Hippocampal formation (tissue), 2 donors: ENCODE measurements around the gene ALDH1L2.

Experiments
- DNase-seq, 2 donors: peaks; one replicate each; lab custom pipeline; 2025; lab: John Stamatoyannopoulos, UW

The ALDH1L2 gene

DNA sequence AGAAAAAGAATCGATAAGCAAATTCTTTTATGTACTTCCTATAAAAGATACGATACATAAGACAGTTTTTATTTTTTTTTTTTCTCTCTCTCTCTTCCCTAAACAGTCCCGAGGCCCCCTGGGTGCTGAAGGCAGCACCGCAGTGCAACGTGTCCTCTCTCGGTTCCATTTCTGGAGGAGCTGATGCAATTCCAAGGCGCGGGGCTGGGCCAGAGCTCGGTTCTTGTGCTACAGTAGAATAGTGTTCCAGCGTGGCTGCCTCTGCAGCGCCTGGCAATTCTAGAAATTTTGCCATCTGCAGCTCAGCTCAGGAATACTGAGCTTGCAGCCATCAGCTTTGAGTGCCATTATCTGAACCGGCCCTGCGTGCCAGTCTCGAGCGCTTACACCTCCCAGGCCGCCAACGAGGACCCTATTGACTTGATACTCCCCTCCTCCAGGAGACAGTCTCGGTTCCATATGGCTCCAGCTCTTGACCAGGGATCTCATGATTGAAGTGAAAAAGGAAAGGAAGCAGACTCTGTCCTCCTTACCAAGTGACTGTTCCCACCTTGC, 630 bp downstream of the ALDH1L2 start:
- DNase-seq: peak; percentile 11 to 30

DNA sequence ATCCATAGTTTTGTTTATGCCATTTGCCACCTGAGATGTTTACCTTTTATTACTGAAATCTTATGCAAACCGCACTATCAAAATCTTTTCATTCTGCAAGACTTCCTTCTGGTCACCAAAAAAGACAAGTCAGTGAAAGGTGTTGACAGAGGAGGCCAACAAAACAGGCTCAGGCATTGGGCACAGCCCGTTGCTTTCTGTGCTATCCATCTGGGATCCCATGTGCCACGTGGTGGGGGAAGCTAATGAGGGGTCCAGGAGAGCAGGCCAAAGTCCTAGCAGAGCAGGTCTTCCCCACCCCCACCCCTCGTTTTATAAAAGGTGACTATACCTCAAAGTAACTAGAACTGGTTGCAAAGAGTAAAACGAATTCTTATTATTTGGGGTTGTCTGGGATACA, 1.2 kb downstream of the ALDH1L2 start:
- no peak for DNase-seq

DNA sequence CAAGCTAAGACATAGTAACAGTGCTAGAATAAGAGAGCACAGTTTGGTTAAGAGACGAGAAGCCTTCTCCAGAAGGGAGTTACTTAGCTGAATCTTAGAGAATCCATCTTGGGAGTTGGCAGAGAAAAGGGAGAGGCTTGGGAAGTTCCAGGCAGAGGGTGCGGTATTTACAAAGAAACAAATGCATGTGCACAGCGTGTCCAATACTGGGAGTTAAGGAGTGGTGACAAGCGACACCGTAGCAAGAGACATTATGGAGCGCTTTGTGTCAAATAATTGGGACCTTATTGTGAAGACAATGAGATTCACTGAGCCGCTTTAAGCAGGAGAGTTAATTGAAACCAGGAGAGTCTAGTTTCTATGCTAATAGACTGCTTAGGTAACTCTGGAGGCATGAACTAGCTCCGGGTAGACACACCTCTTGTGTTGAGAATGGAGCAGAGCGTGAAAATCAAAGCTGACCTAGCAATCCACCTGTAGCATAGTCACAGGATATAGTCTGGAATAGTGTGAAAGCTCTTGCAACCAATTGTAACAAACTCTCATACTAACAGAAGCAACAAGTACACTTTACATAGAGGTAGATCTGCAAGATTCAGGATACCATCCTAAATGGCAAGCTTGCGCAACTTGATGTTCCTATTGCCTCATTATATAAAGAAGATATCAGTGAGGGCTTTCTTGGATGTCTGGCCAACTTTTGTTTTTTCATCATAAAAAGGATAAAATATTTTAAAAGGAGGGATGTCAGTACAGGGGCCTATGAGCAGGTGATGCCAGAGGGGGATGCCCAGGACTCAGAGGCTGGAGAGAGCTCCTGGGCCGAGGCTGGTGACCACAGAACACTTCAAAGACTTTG, 5.3 kb downstream of the ALDH1L2 start:
- no peak for DNase-seq

DNA sequence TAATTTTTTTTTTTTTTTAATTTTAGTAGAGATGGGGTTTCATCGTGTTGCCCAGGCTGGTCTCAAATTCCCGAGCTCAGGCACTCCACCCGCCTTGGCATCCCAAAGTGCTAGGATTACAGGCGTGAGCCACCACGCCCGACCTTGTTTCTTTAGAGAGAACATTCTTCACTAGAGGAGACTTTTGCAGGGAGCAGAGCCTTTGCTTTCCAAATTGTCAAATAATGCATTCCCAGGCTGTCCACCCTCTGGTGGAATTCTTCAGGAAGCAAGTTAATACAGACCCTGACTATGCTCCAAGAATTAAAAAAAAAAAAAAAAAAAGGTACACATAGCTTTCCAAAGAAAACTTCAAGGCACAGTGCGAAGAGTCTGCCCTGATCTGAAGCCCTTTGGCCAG, 6.8 kb downstream of the ALDH1L2 start:
- DNase-seq: no peak

DNA sequence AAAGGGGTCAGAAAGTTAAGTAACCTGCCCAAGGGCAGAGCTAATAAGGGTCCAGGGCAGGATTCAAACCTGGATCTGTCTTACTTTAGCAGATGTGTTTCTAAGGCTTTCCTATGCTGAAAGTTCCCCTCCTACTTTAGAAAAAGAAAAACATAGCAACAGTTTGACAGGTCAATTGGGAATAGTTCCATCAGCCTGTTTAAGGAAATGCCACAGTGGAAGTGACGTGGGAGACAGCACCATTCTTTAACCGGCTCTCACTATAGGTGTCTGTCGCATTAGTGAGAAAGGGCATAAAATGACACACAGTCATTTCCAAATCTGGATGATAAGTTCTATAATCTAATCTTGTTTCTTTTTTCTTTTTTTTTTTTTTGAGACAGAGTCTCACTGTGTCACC, 7.3 kb downstream of the ALDH1L2 start:
- no peak for DNase-seq

DNA sequence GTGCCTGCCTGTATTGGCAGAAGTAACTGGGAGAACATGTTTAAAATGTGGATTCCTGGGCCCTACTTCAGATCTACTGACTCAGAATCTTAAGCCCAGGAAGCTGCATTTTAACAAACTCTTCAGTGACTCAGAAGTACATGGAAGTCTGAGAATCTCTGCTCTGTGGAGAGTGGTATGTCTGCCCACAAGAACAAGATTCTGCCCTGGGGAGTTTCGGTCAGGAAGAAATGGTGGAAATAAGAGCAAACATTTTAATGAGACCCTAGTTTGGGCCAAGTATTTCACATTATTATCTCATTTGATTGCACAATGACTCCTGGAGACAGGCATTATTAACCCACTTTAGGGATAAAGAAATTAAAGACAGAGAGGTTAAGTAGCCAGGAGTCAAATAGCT, 8.2 kb downstream of the ALDH1L2 start:
- no peak for DNase-seq

DNA sequence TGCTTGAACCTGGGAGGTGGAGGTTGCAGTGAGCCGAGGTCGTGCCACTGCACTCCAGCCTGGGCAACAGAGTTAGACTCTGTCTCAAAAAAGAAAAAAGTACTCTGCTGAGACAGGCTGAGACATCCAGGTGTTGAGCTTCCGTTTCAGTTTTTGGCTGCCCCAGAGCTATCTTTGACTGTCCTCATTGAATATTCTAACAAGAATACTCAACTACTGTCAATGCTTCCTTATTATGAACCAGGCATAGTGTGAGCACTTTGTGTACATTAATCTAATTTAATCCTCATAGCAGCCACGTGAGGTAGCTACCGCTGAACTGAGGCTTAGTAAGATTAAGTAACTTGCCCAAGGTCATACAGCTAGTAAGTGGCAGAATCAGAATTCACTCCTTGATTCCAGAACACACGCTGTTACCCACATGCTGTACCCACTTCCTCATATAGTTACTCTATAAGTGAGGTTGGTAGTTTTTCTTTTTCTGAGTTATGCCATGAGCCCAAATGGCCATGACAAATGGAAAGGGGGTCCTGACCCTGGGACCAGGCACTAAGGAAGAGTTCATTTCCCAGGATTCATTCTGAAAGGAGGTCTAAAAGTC, 11.3 kb downstream of the ALDH1L2 start:
- DNase-seq: no peak

DNA sequence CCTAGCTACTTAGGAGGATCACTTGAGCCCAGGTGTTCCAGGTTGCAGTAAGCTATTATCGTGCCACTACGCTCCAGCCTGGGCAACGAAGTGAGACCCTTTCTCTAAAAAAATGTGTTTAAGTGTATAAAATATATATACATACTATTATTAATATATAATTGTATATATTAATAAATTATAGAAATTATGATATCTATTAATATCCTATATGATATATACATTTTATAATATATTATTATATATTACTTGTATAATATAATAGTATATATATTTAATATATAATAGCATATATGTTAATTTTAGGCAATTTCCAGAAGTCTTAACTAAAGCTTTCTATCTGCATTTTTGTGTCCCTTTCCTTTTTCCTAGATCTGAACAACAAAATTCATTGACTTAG, 12.3 kb downstream of the ALDH1L2 start:
- no peak for DNase-seq

DNA sequence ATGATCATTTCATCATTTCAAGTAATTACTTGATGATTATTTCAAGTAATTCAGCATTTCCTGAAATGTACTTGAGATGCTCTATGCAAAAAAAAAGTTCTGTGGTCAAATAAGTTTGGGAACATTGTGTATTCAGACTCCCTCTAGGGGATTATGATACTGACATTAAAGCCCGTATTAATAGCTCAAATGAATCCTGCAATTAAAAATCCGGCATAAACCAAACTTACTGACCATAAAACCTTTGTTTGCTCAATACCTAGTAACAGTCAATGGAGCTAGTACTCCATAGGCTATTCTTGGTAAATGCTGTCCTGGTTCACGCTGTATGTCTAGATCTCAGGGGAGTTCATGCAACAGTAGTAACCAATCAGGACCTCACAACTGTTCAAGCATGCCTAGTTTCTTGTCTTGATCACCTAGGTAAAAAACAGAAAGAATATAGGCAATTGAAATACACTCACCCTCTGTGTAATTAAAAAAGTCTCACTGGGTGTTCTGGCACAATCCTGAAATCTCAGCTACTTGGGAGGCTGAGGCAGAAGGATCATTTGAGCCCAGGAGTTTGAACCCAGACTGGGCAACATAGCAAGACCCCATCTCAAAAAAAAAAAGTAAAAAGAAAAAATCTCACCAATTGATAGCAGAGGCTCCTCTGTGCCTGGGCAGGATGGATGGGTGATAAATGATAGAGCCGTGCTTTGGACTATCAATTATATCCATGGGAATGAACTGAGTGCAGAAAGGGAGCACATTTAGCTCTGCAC, 14.1 kb downstream of the ALDH1L2 start:
- DNase-seq: no peak

DNA sequence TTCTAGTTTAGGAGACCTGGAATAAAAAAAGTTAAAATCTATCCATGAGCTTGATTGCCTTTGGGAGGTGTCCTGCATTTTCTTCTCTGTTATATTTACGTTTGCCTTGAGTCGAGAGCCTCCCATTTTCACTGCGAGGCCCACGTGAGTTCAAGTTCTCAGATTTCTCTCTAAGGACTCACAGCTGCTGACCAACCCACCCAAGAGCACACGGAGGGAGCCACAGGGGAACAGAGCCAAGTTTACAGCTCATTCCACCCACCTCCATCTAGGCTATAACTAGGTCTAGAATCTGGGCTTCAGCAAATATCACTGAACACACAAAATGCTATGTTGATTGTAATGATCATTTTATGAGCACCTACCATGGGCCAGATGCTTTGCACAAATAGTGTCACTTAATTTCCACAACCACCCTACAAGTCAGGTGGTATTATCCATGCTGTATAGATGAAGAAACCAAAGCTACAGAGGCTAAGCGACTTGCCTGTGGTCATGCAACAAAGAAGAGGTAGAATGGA, 16.7 kb downstream of the ALDH1L2 start:
- DNase-seq: no peak

DNA sequence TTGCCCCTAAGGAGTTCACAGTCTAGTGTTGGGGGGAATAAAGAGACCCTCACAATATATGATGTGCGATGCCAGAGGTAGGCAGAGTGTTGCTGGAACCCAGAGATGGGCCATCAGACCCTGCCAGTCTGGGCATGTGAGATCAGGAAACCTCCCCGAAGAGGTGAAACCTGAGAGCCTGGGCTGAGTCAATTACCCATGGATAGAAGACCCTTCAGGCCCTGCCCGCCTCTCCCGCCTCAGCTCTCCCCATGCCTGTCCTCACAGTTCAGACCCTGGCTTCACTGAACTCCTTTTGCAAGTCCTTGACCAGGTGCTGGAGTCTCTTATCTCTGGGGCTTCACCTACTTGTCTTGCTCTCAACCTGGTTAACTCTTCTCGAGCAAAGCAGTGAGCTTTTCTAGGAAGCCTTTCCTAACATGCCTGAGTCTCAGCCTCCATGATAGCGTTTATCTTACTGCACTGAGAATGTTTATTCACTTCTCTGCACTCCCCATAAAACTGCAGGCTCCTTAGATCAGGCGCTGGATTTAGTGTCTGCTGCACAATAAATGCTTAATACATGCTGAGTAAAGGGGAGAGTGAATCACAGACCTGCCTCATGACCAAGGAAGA, 19.6 kb downstream of the ALDH1L2 start:
- DNase-seq: no peak

DNA sequence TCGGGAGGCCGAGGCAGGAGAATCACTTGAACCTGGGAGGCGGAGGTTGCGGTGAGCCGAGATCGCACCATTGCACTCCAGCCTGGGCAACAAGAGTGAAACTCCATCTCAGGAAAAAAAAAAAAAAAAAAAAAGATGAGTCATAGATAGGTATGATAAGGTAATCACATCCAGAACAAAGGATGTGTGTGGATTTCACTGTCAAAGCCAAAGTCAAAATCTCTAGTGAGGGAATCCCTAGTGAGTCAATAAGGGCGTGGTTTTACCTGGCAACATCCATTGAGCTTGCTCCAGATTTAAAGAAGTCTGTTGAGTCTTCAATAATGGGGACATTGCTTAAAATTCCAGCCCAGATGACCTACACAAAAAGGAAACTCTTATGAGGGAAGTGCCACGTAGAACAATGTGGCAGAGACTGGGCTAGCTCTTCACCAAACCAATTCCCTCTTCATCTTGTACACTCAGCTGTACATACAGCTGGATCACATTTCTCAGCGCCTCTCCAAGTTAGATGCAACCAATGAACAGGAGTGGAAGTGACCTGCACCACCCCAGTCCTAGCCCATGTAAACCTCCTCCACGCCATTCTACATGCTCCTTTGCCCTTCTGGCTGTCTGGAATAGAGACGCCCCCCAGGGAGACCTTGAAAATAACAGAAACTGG, 23.4 kb downstream of the ALDH1L2 start:
- DNase-seq: no peak

DNA sequence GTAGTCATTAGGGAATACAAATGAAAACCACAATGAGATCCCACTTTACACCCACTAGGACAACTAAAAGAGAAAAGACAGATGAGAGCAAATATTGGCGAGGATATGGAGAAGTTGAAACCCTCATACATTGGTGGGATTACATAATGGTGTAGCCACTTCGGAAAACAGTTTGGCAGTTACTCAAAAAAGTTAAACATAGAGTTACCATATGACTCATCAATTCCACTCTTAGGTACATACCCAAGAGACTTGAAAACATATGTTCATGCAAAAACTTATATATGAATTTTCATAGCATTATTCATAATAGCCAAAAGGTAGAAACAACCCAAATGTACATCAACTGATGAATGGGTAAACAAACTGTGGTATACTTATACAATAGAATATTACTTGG, 27.1 kb downstream of the ALDH1L2 start:
- DNase-seq: no peak

DNA sequence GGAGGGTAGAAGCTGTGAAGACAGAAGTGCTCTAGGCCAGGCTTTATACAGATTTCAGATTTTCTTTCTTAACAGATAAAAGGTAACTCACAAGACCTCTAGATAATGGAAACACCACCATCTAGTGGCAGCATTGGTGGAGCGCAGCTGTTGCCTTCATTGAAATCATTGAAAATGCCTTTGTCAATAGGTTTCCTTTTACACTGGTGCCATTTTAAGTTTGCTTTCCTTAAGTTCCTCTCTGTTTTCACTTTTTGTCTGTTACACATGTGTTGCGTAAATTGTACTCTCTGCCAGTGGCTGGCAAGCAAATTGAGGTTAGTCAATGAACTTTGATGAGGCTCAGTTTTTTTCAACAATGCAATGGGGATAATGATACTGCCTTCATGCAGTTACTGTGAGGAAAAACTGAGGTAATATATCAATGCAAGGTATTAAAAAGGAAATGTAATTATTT, 31.1 kb downstream of the ALDH1L2 start:
- DNase-seq: peak; percentile 45 to 75

DNA sequence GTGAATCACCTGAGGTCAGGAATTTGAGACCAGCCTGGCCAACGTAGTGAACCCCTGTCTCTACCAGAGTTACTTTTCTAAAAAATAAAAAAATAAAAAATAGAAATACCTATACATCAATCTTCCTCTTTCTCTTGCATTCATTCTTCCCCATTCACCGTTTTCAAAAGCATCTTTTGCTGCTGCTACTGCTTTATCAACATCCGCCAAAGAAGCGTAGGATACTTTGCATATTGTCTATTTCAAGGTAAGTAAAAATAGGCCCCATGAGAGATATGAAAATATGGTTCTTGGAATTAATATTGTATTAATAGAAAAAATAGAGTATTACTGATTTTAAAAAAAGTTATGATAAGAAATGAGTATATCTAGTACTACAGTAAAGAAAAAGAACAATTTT, 32.3 kb downstream of the ALDH1L2 start:
- no peak for DNase-seq

DNA sequence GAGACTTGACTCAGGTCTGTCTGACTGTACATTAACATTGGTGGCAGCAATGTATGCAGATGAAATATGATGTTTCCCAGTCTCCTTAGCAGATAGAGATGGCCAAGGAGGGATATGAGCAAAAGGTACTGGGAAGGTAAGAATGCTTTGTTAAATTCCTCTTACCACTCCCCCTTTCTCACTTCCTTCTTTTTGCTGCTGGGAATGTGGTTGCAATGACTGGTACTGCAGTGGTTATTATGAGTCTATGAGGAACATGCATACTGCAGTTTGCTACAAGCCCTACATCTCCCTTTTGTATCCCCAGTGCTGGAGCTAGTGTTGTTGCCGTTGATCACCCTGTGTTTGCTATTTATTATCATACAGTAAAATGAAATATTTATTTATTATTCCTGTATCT, 35.9 kb downstream of the ALDH1L2 start:
- no peak for DNase-seq

DNA sequence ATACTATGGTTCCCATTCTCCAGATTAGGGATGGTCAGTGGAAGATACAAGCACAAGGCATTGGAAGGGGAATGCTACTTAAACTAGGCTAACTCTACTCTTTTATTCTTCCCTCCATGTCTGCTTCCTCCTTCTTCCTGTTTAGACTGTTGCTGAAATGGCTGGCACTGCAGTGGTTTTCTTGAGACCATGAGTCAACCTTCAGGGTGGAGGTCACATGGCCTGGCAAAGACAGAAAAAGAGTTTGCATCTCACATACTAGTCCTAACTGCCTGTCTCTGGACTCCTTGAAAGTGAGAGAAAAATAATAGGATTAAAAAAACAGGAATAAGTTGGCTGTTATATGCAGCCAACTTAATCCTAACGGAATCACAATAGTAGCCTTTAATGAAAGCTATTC, 37.0 kb downstream of the ALDH1L2 start:
- DNase-seq: no peak

DNA sequence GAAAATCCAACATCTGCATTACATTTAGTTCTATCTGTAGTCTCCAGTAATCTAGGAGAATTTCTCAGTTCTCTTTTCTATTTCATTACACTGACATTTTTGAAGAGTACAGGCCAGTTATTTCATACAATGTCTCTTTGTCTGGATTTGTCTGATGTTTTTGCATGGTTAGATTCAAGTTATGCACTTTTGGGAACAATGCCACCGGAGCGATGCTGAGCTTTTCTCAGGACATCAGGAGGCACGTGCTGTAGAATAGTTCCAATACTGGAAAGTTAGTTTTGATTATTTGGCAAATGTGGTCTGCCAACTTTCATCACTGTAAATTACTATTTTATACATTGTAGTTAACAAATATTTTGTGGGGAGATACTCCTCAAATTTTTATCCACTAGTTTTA, 43.1 kb downstream of the ALDH1L2 start:
- no peak for DNase-seq

DNA sequence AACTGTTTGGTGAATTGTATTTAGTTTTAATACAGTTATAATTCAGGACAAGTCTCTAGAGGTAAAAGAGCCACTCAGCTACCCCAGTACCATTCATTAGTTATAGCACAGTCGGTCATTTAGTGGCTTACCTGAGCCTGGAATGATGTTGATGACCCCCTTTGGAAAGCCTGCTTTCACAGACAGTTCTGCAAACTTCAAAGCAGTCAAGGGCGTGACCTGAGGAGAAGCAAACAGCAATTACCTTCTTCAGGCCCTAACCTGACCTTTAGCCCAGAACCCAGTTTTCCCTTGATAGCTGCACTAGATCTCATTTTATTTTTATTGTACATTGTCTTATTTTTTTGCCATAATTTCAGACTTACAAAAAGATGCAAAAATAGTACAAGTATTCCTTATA, 43.8 kb downstream of the ALDH1L2 start:
- DNase-seq: no peak

DNA sequence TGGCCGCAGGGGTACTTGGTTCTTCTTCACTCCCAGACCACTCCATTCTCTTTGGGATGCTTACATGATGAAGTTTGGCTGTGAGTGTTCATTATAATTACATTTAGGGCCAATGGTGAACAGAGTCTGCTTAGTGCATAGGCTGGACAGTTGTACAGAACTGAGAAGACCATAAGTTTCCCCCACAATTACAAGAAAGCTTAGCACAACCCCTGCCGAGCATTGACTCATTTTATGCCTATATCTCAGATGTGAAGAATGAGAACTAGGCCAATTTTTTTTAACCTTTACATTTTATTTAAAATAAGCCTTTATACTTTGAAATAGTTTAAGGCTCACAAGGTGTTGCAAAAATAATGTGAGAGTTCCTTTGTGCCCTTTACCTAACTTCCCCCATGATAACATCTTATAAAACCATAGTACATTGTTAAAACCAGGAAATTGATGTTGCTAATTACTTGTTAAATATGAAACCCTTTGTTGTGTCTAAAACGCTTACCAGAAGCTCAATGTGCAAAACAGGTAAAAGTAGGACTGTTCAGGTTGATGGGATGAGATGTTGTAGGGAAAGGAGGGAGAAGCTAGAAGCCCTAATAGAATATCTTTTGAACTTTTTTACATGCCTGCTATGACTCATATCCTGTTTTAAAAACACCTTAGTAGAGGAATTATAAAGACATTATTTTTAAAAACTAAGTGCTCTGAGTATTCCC, 47.2 kb downstream of the ALDH1L2 start:
- no peak for DNase-seq

DNA sequence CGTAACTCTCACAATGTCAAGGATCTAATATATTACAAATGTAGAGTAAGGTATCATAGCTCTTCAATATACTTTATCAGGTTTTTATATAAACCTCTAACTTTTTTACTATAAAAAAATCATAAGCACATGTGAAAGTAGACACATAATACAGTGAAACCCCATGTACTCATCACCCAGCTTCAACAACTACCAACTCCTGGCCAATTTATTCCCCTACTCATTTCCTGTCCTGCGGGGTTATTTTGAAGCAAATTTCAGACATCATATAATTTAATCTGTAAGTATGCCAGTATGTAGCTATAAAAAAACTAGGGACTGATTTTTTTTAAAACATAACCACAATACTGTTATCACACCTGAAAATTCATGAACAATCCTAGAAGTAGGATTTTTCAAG, 50.4 kb downstream of the ALDH1L2 start:
- DNase-seq: no peak
